ENCODE results near the gene RASA3. TPM values are rescaled to one million over a fixed set of nuclear protein-coding genes. Genes with fewer than 3 reads are reported as not detected.

Gene RASA3
- total and polyA plus RNA-seq, 2 of the 4 experiments (the other 2 are of a cell fraction) = 21.0 to 31.4 TPM

- H4K8ac ChIP-seq (ENCODE audit: low read depth in 2 of 2, low read length in 2 of 2) = peak overlapping the region; percentile 85 to 95; a peak in 3 of 4 replicates
- peak overlapping the region; percentile 88 for H2BK120ac ChIP-seq (ENCODE audit: low read depth, low read length)
- no peaks in the 10 kb centered on the region for H3K9me3 ChIP-seq (ENCODE audit: control insufficient read depth, insufficient read depth, low read length)
- H3K27me3 ChIP-seq (ENCODE audit: control insufficient read depth, insufficient read depth, low read length) = no peaks in the 10 kb centered on the region
- dilution Hi-C loops (cut with HindIII; ENCODE audit: low sequenced_read_pairs, unreplicated experiment) (no loop called here), in situ Hi-C loops (cut with MboI; ENCODE audit: low sequenced_read_pairs) (no loop called here), intact Hi-C loops (cut with micrococcal nuclease) (no loop called here)
- peak overlapping the region; percentile 97 for H3K9ac ChIP-seq (ENCODE audit: low read depth, low read length)
- 0 out of 2 replicates have a peak overlapping the region, but pooled peaks have one; percentile 0 for H3K4me3 ChIP-seq (ENCODE audit: insufficient read depth, low read depth, low read length)
- BruUV-seq (replicated peaks) = TSS peak; percentile 12
- H2BK20ac ChIP-seq (ENCODE audit: low read depth, low read length) = peak overlapping the region; percentile 81
- peaks cover 27% of the 10 kb centered on the region for H3K9me1 ChIP-seq (ENCODE audit: insufficient read depth, low read length)
- H3K27ac ChIP-seq (ENCODE audit: insufficient read depth, low read length) = peak overlapping the region; percentile 72
- CTCF ChIA-PET = interaction anchor here (0.7 kb wide), 1 partner anchor 64 kb away, joined by 3 read pairs; no protein-coding TSS in a partner anchor
- peak overlapping the region; percentile 91 for H3K56ac ChIP-seq (ENCODE audit: extremely low read depth, insufficient read depth, low read length)
- H3K36me3 ChIP-seq (ENCODE audit: control insufficient read depth, insufficient read depth, low read length) = 0 out of 2 replicates have a peak, but pooled peaks cover 3% of the 10 kb centered on the region
- peaks cover 74% of the 10 kb centered on the region for H4K20me1 ChIP-seq (ENCODE audit: insufficient read depth, low read length)
- peak overlapping the region; percentile 60 for H2AFZ ChIP-seq (replicated peaks; ENCODE audit: low read length, poor library complexity)
- H4K5ac ChIP-seq (ENCODE audit: low read depth, low read length) = no peak overlapping the region
- POLR2A ChIA-PET (ENCODE audit: unreplicated experiment) = interaction anchor here (0.9 kb wide), 1 partner anchor 62 kb away, joined by 3 read pairs; no protein-coding TSS in a partner anchor
- peak overlapping the region; percentile 94 for H3K23ac ChIP-seq (ENCODE audit: low read depth, low read length)
- H2BK5ac ChIP-seq (ENCODE audit: low read depth, low read length, poor library complexity, severe bottlenecking) = peak overlapping the region; percentile 91
- DNase-seq = peak; percentile 95
- H3K4me1 ChIP-seq (ENCODE audit: control insufficient read depth, insufficient read depth, low read length) = peaks cover 33% of the 10 kb centered on the region
- 27% methylated on average over 13 of the region's 37 CpGs; no CpG with 5 or more reads in 1 of the 2 experiments for WGBS, 2 experiments (ENCODE audit: extremely low coverage in 2 of 2, insufficient read length in 1 of 2)
- H3K14ac ChIP-seq (replicated peaks; ENCODE audit: low read depth, low read length) = peak overlapping the region; percentile 96
- peak overlapping the region; percentile 75 for H4K91ac ChIP-seq (ENCODE audit: insufficient read depth, low read depth, low read length)
- H3K4me2 ChIP-seq (ENCODE audit: low read depth, low read length) = peak overlapping the region; percentile 64
- peak overlapping the region; percentile 62 for H3K18ac ChIP-seq (ENCODE audit: low read depth, low read length)
- peak overlapping the region; percentile 7 for H2AK9ac ChIP-seq (replicated peaks; ENCODE audit: low read depth, low read length, poor library complexity)
- H2AK5ac ChIP-seq (ENCODE audit: low read depth, low read length) = peak overlapping the region; percentile 95
- peak overlapping the region; percentile 95 for H3K4ac ChIP-seq (ENCODE audit: low read depth, low read length)
- H2BK15ac ChIP-seq (ENCODE audit: low read depth, low read length) = peak overlapping the region; percentile 52; the same call in 1 of the 3 replicates
- ATAC-seq (ENCODE audit: low read depth) = peak; percentile 44
- H3K79me1 ChIP-seq (ENCODE audit: low read depth in 1 of 2, low read length in 2 of 2) = peaks cover 8 to 45% of the 10 kb centered on the region in 2 experiments
- TF ChIP-seq POLR2A (IDR thresholded peaks at IDR 0.05; ENCODE audit: low read depth, low read length) (peak; percentile 77), MAZ (IDR thresholded peaks at IDR 0.05; ENCODE audit: borderline replicate concordance, low read depth, low read length) (peak; percentile 87), CTCF (conservative IDR thresholded peaks at IDR 0.05; ENCODE audit: low read depth, low read length) (no peak), NFE2L2 (IDR thresholded peaks at IDR 0.05; ENCODE audit: low read depth, low read length) (no peak; the same call in 1 of the 2 replicates), RFX5 (IDR thresholded peaks at IDR 0.05; ENCODE audit: low read depth, low read length) (no peak), RAD21 (IDR thresholded peaks at IDR 0.05; ENCODE audit: low read length) (no peak), MXI1 (IDR thresholded peaks at IDR 0.05; ENCODE audit: borderline replicate concordance, low read depth, low read length) (peak; percentile 85), CEBPB (IDR thresholded peaks at IDR 0.05; ENCODE audit: low read depth, low read length) (peak; percentile 46; the same call in 1 of the 2 replicates), CHD1 (IDR thresholded peaks at IDR 0.05; ENCODE audit: low read depth, low read length) (peak; percentile 92; the same call in 1 of the 2 replicates), SMC3 (IDR thresholded peaks at IDR 0.05; ENCODE audit: low read depth, low read length) (no peak), RCOR1 (IDR thresholded peaks at IDR 0.05; ENCODE audit: insufficient replicate concordance, low read length) (peak; percentile 39), MAFK (IDR thresholded peaks at IDR 0.05; ENCODE audit: low read depth, low read length) (0 out of 2 replicates have a peak, but pooled peaks have one; percentile 21), BHLHE40 (IDR thresholded peaks at IDR 0.05; ENCODE audit: low read depth, low read length) (peak; percentile 64)
- TF ChIP-seq, protein P1, sequence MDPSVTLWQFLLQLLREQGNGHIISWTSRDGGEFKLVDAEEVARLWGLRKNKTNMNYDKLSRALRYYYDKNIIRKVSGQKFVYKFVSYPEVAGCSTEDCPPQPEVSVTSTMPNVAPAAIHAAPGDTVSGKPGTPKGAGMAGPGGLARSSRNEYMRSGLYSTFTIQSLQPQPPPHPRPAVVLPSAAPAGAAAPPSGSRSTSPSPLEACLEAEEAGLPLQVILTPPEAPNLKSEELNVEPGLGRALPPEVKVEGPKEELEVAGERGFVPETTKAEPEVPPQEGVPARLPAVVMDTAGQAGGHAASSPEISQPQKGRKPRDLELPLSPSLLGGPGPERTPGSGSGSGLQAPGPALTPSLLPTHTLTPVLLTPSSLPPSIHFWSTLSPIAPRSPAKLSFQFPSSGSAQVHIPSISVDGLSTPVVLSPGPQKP (IDR thresholded peaks at IDR 0.05; ENCODE audit: borderline replicate concordance, low read depth, low read length) = no peak
Observed at GRCh38 chr13:114128624-114129522, 3.5 kb downstream of the RASA3 start.

Data from IMR-90 (cell line).